ENCODE results near the gene LIN7B.

The LIN7B gene

DNA sequence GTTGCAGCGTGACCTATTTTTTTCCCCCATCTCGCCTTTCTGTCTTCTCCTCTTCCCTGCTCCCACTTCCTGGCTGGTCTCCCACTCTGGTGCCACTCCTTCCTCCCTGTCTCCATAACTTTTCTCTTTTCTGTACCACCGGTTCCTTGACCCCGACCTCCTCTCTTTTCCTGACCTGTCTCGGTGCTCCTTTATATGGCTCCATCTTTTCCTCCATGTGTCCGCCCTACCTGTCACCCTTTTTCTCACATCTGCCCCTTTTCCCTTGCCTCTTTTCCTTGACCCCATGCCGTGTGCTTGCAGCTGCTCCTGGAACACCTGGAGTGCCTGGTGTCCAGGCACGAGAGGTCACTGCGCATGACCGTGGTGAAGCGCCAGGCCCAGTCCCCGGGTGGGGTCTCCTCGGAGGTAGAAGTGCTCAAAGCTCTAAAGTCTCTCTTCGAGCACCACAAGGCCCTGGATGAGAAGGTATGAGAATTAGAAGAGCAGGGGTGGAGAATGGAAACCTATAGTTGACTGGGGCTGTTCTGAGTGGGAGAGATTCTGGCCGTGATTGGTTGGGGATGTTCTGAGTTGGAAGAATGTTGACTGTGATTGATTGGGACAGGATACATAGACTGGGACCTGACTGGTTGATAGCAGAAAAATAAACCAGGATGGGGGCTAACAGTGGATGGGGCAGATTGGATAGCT is 14.5 kb downstream of the LIN7B start:
- TF ChIP-seq, protein P1, sequence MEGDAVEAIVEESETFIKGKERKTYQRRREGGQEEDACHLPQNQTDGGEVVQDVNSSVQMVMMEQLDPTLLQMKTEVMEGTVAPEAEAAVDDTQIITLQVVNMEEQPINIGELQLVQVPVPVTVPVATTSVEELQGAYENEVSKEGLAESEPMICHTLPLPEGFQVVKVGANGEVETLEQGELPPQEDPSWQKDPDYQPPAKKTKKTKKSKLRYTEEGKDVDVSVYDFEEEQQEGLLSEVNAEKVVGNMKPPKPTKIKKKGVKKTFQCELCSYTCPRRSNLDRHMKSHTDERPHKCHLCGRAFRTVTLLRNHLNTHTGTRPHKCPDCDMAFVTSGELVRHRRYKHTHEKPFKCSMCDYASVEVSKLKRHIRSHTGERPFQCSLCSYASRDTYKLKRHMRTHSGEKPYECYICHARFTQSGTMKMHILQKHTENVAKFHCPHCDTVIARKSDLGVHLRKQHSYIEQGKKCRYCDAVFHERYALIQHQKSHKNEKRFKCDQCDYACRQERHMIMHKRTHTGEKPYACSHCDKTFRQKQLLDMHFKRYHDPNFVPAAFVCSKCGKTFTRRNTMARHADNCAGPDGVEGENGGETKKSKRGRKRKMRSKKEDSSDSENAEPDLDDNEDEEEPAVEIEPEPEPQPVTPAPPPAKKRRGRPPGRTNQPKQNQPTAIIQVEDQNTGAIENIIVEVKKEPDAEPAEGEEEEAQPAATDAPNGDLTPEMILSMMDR (IDR thresholded peaks at IDR 0.05; ENCODE audit: low read depth, low read length, missing control alignments) = no peak
- H3K4me3 ChIP-seq (ENCODE audit: low read depth, low read length) = no peak overlapping the region
- DNase-seq (ENCODE audit: low read depth) = no peak

DNA sequence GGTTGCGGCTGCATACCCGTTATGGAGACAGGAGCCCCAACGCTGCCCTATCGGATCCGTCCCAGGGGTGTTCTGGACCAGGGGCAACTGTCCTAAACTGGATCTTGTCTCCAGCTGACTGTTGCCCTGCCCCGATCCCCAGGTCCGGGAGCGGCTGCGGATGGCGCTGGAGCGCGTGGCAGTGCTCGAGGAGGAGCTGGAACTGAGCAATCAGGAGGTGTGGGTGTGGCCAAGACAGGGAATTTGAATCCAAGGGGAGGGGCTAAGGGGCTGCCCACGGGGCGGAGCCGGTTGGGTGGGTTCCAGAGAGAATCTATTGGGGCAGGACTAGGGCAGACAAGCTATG is 15.0 kb downstream of the LIN7B start:
- no peak for DNase-seq (ENCODE audit: low read depth)
- TF ChIP-seq, protein P1 (IDR thresholded peaks at IDR 0.05; ENCODE audit: low read depth, low read length, missing control alignments) = no peak
- no peak overlapping the region for H3K4me3 ChIP-seq (ENCODE audit: low read depth, low read length)

GRCh38 chr19:49130325-49130724 is 16.2 kb downstream of the LIN7B start:
- TF ChIP-seq, protein P1 (IDR thresholded peaks at IDR 0.05; ENCODE audit: low read depth, low read length, missing control alignments) = no peak
- no peak for DNase-seq (ENCODE audit: low read depth)

GRCh38 chr19:49132974-49133609 is 18.9 kb downstream of the LIN7B start:
- H3K4me3 ChIP-seq (ENCODE audit: low read depth, low read length) = no peak overlapping the region
- TF ChIP-seq, protein P1 (IDR thresholded peaks at IDR 0.05; ENCODE audit: low read depth, low read length, missing control alignments) = no peak
- DNase-seq (ENCODE audit: low read depth) = no peak

More at GRCh38 chr19:49130325-49130724, 16.2 kb downstream of the LIN7B start:
- no peak overlapping the region for H3K4me3 ChIP-seq (ENCODE audit: low read depth, low read length)

DNA sequence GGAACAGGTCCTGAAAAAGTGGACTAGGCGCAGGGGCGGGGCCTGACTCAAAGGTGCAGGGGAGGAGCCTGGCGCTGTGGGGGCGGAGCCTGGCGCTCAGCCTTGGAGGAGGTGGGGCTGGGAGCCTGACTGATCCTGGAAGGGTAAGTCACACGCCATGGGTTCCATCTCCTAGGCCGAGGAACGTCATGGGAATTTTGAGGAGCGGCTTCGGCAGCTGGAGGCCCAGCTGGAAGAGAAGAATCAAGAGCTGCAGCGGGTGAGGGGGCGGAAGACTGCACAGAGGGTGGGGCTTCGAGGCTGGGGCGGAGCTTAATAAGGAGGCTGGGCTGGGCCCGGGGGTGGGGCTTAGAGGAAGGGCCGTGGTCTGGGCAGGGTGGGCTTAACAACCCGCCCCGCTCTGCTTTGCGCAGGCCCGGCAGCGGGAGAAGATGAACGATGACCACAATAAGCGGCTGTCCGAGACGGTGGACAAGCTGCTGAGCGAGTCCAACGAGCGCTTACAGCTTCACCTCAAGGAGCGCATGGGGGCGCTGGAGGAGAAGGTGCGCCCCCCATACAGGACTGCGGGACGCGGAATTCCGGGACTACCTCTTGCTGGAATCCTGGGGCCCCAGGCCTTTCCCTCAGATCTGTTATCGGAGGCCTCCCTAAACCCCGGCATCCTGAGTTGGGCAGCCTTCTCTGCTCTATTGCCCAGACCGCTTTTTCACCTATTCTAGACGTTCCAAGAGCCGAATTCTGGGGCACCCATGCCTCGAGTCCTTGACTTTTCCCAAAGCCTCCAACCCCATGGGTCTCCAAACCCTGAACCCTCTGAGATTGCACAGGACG is 19.7 kb downstream of the LIN7B start:
- DNase-seq (ENCODE audit: low read depth) = no peak

DNA sequence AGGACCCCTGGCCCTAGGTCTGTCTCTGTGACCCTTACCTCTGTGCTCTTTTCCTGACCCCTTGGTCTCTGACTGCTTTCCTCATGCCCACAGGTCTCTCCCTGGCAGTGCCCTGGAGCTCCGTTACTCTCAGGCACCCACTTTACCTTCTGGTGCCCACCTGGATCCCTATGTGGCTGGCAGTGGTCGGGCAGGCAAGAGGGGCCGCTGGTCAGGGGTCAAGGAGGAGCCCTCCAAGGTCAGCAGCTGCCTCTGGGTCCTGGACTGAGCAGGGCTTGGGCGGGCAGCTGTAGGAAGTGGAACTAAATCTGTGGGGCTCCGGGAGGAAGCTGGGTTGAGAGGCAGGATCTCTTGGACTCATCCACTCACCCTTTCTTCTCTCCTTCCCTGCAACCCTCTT is 21.5 kb downstream of the LIN7B start:
- H3K4me3 ChIP-seq (ENCODE audit: low read depth, low read length) = no peak overlapping the region
- TF ChIP-seq, protein P1 (IDR thresholded peaks at IDR 0.05; ENCODE audit: low read depth, low read length, missing control alignments) = no peak
- no peak for DNase-seq (ENCODE audit: low read depth)

More for the DNA sequence above, 19.7 kb downstream of the LIN7B start:
- H3K4me3 ChIP-seq (ENCODE audit: low read depth, low read length) = no peak overlapping the region
- TF ChIP-seq, protein P1 (IDR thresholded peaks at IDR 0.05; ENCODE audit: low read depth, low read length, missing control alignments) = no peak
